PC-9 (cell line): ENCODE data around the gene LRIF1.

Experiments used
- CTCF ChIP-seq: fragments of 200-600 bp; sonication (generic); conservative IDR thresholded peaks from 2 replicates; pipeline ENCODE4 v1.6.1; 2017; ENCODE audit warnings: mixed run types, antibody characterized with exemption, mild to moderate bottlenecking, moderate library complexity
- EZH2 ChIP-seq: fragments of 200-600 bp; sonication (generic); IDR thresholded peaks from 2 replicates; pipeline ENCODE4 v1.8.0; 2017; ENCODE audit warnings: antibody characterized with exemption, low read depth

- TF ChIP-seq CTCF (no peak), EZH2 (no peak)
Observed at GRCh38 chr1:110921953-110922352, 41.8 kb downstream of the LRIF1 start.
